CD4-positive, alpha-beta T cell treated with Interleukin-6 for 4 hours (primary cell): ENCODE measurements around the gene ZNF763.

Experiments used
- DNase-seq: peaks from one replicate; pipeline ENCODE4 v3.0.0-alpha.2; 2020; ENCODE audit warnings: mixed read lengths

Gene ZNF763

GRCh38 chr19:11973019-11973810 is 8.4 kb downstream of the ZNF763 start:
- DNase-seq, result no peak

GRCh38 chr19:11978492-11979100 is 13.8 kb downstream of the ZNF763 start:
- no peak for DNase-seq

DNA sequence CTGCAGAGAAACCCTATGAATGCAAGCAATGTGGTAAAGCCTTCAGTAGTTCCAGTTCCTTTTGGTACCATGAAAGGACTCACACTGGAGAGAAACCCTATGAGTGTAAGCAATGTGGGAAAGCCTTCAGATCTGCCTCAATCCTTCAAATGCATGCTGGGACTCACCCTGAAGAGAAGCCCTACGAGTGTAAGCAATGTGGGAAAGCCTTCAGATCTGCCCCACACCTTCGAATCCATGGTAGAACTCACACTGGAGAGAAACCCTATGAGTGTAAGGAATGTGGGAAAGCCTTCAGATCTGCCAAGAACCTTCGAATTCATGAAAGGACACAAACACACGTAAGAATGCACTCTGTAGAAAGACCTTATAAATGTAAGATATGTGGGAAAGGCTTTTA is 14.7 kb downstream of the ZNF763 start:
- no peak for DNase-seq

DNA sequence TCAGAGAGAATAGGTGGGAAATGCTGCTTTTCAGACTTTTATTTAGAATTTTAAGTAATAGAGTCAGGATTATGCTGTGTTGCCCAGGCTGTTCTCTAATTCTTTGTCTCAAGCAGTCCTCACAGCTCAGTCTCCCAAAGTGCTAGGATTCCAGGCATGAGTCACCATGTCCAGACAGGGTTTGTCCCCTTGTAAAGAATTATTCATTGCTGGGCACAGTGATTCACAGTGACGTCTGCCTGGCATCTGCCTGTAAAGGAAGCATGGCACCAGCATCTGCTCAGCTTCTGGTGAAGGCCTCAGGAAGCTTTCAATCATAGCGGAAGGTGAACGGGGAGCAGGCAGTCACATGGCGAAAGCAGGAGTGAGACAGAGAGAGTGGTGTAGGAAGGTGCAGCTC is 17.7 kb downstream of the ZNF763 start:
- no peak for DNase-seq

- peak; percentile 18 for DNase-seq
Observed at GRCh38 chr19:11984986-11985385, 20.1 kb downstream of the ZNF763 start.

- no peak for DNase-seq
Observed at GRCh38 chr19:11986754-11987153, 21.9 kb downstream of the ZNF763 start.

DNA sequence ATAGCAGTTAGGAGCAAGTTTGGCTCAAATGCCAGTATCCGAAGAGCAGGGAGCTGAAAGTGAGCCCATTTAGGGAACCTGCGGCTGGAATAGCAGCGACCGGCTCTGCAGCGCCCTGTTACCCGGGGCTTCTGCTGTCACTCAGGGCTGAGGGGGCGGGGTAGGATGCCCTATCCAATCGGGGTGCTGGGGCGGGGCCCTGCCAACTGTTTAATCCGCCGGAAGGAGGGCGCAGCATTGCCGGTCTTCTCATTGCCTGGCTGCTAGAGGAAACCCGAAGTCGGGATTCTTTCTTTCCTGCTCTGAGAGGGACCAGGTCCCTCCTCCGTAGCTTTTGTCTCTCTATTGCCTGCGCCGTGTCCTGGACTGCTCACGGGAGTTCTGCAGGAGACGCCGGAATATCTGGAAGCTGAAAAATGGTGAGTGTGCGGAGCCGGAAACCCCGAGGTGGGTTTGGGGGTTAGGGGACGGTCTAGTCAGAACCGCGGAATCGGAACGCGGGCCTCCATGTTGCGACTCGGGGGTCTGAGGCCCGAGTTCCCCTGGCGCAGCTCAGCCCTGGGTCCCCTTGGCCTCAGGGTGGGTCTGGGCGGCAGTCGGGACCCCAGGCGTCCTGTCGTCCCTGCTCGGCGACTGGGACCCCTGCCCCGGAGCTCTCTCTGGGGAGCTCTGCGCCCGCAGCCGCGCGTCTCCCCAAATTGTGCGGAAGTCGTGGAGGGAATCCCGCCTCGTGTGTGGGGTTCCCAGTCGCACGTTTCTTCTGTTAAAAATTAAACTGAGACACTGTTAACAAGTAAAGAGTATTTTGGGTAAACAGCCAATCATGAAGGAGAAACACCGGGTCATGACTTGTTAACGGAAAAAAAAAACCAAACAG is 22.8 kb downstream of the ZNF763 start:
- peak; percentile 96 for DNase-seq

DNA sequence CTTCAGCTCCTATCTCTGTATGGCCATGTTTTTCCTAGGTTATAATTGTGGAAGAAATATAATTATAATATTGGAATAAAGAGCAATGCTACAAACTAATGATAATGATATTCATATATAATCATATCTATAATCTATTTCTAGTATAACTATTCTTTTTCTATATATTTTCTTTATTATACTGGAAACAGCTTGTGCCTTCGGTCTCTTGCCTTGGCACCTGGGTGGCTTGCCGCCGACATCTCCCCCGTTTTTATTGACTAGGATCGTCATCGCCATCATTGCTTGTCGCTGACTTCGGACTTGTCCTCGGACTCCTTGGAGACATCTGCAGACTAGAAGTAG is 24.2 kb downstream of the ZNF763 start:
- no peak for DNase-seq

- DNase-seq, result peak; percentile 2
Observed at GRCh38 chr19:11991921-11992320, 27.1 kb downstream of the ZNF763 start.

GRCh38 chr19:11995174-11995573 is 30.3 kb downstream of the ZNF763 start:
- DNase-seq, result no peak

GRCh38 chr19:12000152-12000981 is 35.5 kb downstream of the ZNF763 start:
- DNase-seq, result no peak

GRCh38 chr19:12015015-12015752 is 50.3 kb downstream of the ZNF763 start:
- DNase-seq, result no peak

DNA sequence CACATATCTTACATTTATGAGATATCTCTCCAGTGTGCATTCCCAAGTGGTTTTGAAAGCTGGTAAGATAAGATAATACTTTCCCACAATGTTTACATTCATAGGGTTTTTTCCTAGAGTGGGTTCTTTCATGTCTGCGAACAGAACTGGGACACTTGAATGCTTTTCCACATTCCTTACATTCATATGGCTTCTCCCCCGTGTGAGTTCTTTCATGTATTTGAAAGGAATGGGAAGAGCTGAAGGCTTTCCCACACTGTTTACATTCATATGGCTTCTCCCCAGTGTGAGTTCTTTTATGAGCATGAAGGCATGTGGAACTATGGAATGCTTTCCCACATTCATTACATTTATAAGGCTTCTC is 50.9 kb downstream of the ZNF763 start:
- DNase-seq, result no peak
